ENCODE measurements around the gene TSSK2. TPM values are rescaled to one million over a fixed set of nuclear protein-coding genes. Genes with fewer than 3 reads are reported as not detected.

TSSK2 gene
- total RNA-seq, 1 experiment from 2014 or later: not detected

DNA sequence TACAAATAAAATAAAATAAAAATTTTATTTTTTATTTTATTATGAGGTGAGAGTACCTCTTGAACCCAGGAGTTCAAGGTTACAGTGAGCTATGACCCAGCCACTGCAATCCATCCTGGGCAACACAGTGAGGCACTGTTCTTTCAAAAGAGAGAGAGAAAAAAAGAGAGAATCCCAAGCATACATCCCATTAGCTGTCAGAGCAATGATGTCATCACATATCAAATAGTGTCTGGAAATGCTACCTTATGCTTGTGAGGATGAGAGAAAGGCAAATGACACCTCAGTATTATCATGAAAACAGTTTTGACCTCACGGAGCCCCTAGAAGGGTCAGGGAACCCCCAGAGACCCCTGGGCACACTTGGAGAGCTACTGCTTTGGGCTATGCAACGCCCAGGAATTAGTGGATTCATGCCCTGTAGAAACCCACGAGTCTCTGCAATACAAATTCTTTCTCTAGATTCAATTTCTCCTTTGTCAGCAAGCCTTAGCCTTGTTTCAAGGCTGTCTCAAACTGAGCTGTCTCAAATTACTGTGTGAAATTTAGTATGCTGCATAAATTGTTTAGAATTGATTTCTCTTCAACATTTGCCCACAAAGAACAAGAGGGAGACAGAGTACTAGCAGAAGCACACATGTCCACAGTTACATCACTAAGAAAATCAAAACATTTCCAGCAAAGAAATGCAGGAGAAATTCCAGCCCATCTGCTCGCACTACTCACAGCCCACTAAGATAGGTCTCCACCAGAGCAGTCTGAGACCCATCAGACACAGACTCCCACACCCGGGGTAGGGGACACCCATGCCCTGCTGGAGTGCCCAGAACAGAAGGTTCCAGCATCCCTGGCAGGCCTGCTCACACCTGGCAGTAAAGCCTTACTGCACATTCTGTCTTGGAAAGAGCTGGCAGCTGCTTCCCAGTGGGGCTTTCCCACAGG is 27.0 kb upstream of the TSSK2 start:
- Histone ChIP-seq H3K4me3 (no peak overlapping the region), H3K36me3 (no peaks in the 10 kb centered on the region), H3K27me3 (no peaks in the 10 kb centered on the region), H3K9me3 (no peaks in the 10 kb centered on the region)
- DNase-seq: no peak

DNA sequence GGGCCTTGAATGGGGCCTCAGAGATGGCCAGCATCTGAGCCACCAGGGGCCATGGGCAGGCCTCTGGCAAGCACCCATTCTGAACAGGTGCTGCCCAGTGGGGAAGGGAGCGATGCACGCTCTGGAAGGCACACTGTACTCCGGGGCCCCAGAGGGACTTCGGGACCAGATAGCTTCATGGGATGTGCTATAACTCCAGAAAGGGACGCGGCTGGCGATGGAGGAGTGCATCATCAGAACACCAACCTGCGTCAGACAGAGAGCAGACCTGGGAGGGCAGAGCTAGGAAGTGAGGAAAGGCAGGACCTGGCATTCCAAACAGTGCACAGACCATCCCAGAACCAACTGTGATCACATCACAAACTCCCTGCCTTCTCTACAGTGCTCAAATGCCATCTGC is 25.7 kb upstream of the TSSK2 start:
- Histone ChIP-seq H3K4me3 (no peak overlapping the region), H3K9me3 (no peaks in the 10 kb centered on the region), H3K27me3 (no peaks in the 10 kb centered on the region), H3K36me3 (no peaks in the 10 kb centered on the region)
- DNase-seq: no peak

DNA sequence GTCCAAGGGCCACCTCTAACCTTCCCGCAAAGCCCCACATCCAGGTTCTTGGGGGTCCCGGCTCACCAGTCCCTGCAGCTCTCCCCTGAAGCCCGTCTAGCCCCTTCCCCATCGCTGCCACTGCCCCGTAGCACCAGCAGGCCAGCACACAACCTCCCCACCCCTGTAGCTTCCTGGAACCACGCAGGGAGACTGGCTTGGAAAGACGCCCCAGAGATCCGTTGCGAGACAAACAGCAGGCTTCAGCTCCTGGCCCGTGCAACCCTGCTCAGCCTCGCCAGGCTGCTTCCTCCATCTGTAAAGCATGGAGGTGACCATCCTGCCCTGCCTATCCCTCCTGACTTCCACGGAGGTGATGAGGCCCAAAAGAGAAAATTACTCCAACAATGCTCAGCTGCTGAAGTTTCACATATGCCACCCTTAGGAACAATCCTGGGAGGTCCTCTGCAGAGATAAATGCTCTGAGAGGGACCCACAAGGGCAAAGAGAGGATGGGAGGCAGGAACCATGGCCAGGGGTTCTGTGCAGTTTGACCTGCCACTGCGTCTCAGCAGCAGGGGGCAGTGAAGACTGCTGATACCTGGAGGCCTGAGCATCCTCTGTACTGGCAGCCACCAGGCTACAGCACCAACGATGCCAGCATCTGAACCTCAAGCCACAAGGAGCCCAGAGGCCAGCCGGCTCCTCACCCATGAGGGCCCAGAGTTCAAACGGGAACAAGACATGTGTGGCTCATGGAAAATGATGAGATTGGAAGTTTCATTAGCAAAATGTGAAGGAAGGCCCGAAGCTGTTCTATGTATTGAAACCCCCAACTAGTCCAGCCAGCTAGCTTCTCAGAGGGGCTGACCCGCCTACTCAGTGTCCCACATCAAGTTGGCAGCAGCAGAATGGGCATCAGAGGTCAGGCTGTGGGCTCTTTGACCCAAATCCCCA is 25.0 kb upstream of the TSSK2 start:
- no peaks in the 10 kb centered on the region for H3K36me3 ChIP-seq
- no peak overlapping the region for H3K4me3 ChIP-seq
- DNase-seq: no peak
- no peaks in the 10 kb centered on the region for H3K9me3 ChIP-seq
- H3K27me3 ChIP-seq: no peaks in the 10 kb centered on the region

DNA sequence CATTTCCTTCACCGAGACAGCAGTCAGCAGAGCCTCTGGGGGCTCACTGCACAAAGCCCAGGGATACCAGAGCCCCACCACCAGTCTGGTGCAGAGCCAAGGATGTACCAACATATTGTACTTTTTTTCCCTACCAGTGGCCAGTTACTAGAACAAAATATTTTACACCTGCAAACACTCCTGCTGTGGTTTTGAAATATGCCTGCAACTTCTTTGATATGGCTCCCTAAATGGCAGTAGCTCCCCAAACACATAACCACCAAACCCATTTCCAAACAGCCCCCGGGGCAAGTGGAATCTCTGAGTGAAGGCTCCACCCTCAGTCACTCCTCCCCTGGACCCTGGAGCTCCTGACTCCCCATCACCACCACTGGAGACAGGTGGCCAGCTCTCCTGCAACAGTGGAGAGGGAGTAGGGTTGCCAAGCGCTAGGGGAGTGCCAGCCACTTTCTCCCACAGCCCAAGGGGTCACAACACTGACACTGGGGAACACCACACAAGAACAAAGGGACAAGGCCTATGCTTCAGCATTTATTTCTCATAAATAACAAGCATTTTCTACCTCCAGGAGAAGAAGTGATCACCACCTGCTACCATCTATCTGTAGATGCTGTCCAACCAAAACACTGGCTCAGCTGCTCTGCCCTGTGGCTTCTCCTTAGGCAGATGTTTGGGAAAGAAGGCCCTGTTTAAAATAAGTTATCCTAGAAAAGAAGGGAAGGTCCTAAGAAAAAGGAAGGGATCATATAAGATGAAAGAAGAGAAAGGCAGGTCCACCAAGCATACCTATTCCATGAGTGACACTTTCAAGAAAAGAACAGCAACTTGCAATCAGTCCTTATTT is 24.0 kb upstream of the TSSK2 start:
- Histone ChIP-seq H3K4me3 (no peak overlapping the region), H3K27me3 (no peaks in the 10 kb centered on the region), H3K9me3 (no peaks in the 10 kb centered on the region), H3K36me3 (no peaks in the 10 kb centered on the region)
- DNase-seq: no peak

DNA sequence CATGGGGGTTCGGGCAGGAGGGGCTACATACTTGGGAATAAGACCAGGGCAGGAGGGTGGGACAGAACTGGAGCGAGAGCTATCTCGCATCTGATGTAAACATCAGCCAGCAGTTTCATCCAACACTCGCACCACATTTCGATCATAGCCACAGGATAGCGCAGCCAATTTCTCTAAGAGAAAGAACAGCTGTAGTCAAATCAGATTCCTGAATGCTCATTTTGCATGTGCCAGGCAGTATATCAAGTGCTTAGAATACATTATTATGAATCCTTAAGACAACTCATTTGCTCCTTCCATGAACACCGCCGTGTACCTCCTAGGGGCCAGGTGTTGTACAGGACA is 23.4 kb upstream of the TSSK2 start:
- Histone ChIP-seq H3K27me3 (no peaks in the 10 kb centered on the region), H3K9me3 (no peaks in the 10 kb centered on the region), H3K4me3 (no peak overlapping the region), H3K36me3 (no peaks in the 10 kb centered on the region)
- no peak for DNase-seq

DNA sequence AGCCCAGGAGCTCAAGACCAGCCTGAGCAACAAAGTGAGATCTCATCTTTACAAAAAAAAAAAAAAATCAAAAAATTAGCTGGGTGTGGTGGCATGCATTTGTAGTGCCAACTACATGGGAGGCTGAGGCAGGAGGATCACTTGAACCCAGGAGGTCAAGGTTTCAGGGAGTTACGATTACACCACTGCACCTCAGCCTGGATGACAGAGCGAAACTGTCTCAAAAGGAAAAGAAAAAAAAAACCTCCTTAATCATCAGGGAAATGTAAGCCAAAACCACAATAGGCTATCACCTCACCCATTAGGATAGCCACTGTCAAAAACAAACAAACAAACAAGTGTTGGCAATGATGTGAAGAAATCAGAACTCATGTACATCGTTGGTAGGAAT is 22.3 kb upstream of the TSSK2 start:
- Histone ChIP-seq H3K27me3 (no peaks in the 10 kb centered on the region), H3K9me3 (no peaks in the 10 kb centered on the region), H3K4me3 (no peak overlapping the region), H3K36me3 (no peaks in the 10 kb centered on the region)
- DNase-seq: no peak

DNA sequence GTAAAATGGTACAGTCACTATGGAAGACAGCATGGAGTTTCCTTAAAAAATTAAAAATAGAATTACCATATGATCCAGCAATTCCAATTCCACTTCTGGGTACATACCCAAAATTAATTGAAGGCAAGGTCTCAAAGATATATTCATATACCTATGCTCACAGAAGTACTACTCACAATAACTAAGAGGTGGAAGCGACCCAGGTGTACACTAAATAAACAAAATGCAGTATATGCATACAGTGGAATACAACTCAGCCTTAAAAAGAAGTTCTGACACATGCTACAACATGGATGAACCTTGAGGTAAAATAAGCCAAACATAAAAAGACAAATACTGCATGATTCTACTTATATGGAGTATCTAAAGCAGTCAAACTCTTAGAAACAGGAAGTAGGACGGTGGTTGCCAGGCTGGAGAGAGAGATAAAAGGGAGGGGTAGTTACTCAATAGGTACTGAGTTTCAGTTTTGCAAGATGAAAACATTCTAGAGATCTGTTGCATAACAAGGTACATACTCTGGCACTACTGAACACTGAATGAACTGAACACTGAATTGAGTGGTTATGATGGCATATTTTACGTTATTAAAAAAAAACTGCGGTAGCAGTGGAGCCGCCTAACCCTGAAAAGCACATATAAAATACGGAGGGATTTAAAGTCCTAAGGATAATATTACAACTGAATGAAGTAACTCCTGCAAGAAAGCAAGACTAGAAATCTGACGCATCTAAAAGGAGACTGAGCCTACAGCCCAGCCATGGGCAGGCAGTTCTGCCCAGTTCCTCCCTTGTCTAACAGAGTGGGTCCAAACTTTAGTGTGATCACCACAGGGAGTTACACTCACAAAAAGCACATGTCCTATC is 21.7 kb upstream of the TSSK2 start:
- DNase-seq: peak; percentile 30
- no peaks in the 10 kb centered on the region for H3K9me3 ChIP-seq
- no peak overlapping the region for H3K4me3 ChIP-seq
- H3K36me3 ChIP-seq: no peaks in the 10 kb centered on the region
- no peaks in the 10 kb centered on the region for H3K27me3 ChIP-seq

DNA sequence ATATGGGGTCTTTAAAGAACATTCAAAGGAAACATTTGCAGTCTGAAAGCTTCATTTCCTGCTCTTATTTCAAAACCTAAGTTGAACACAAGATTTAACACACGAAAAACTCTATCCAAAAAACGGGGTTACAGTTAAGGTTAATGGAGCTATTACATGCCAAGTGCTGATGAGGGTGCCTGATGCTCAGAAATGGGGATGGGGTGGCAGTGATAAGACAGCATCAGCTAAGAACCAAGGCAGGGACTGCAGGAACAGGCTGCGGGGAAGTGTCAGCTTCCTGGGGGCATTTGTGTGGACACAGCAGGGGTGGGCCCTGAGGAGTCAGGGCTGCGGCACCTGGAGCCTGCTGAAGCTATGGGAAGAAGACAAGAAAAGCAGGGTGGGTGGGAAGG is 21.0 kb upstream of the TSSK2 start:
- H3K27me3 ChIP-seq: no peaks in the 10 kb centered on the region
- H3K36me3 ChIP-seq: no peaks in the 10 kb centered on the region
- no peak for DNase-seq
- no peaks in the 10 kb centered on the region for H3K9me3 ChIP-seq
- no peak overlapping the region for H3K4me3 ChIP-seq

DNA sequence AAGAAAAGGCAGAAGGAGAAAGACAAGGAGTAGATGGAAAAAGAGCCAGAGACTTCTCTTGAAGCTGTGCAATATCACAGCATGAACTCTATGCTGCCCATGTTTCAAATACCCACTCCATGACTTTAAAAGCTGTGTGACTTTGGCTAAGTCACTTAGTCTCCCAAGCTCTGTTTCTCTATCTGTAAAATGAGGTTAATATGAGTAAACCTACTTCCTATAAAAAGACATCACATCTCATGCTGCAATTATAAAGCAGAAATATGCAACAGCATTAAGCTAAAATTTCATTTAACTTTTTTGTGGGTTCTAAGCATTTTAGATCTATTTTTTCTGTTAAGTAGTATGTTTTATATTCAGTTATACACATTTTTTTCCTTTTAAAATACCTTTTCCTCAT is 20.5 kb upstream of the TSSK2 start:
- no peak for DNase-seq
- Histone ChIP-seq H3K36me3 (no peaks in the 10 kb centered on the region), H3K27me3 (no peaks in the 10 kb centered on the region), H3K4me3 (no peak overlapping the region), H3K9me3 (no peaks in the 10 kb centered on the region)

DNA sequence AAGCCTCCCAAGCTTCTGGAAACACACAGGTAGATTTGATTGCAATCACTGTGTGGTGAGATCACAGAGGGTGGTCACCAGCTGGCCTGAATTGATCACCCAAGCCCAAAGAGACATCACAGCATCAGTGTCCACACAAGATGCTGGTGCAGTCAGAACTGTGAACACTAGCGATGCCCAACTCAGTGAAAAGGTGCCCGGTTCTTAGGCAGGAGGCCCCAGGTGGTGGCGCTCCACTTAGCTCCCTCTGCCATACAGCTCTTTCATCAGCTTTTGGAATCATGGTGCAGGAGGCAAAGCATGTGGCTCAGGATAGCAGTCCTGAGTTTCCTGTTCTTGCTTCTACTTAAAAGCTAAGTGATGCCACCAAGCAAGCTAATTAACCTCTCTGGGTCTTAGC is 20.0 kb upstream of the TSSK2 start:
- no peaks in the 10 kb centered on the region for H3K36me3 ChIP-seq
- H3K9me3 ChIP-seq: no peaks in the 10 kb centered on the region
- no peak for DNase-seq
- H3K4me3 ChIP-seq: no peak overlapping the region
- H3K27me3 ChIP-seq: no peaks in the 10 kb centered on the region

DNA sequence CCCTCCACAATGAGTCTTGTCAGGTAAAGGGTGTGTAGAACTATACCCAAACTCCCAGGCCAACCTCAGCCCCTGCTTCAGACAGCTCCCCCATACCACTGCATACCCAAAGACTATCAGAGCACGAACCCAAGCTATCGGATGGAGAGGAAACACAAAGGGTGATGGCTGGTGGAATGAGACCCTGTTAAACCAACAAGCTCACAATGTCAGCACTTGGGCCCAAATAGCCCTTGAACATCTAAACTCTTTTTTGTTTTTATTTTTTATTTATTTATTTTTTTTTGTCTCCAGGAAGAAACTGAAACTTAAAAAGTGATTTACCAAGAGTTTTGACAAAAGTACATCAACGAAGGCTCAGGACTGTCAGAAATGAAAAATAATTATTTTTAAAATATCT is 19.5 kb upstream of the TSSK2 start:
- Histone ChIP-seq H3K27me3 (no peaks in the 10 kb centered on the region), H3K36me3 (no peaks in the 10 kb centered on the region), H3K4me3 (no peak overlapping the region), H3K9me3 (no peaks in the 10 kb centered on the region)
- no peak for DNase-seq

DNA sequence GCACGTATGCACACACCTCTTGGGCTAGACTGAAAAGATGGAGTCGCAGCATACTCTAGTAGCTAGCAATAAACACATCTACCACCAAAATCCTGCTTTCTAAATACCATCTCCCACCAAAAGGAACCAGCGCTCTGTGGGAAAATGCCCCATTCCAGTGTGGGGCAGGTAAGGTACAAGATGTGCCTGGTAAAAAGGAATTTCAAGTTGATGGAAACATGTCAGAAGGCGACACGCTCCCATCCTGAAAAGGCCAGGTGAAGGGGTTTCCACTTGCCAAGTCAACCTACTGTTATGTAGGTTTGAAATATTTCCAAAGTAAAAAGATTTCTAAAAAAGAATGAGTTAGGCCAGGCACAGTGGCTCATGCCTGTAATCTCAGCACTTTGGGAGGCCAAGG is 17.7 kb upstream of the TSSK2 start:
- no peak for DNase-seq
- H3K27me3 ChIP-seq: no peaks in the 10 kb centered on the region
- no peaks in the 10 kb centered on the region; the same call in 1 of the 2 replicates for H3K36me3 ChIP-seq
- no peaks in the 10 kb centered on the region for H3K9me3 ChIP-seq
- H3K4me3 ChIP-seq: no peak overlapping the region

DNA sequence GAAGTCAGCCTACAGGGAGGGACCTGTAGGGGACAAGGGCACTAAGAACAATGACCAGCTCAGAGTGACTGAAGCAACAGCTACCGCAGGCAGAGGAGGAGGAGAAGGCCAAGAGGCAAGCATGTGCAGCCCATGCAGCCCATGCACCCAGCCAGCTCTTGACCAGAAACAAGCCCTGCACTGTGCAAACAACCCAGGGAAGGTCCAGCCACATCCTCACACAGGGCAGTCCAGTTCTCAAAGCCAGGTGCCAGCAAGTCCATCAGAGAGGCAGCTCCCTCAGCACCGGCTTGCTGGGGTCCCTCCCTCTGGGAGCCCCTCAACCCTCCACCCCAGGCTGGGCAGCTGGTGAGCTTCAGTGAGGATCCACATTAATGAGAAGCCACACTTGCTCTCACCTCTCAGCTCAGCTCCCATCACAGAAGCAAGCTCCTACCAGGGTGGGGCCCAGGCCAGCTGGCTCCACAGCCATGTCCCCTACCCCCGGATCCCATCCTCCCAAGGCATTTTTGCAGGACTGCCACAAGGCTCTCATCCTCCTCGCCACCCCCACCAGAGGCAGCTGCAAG is 16.0 kb upstream of the TSSK2 start:
- no peaks in the 10 kb centered on the region for H3K9me3 ChIP-seq

DNA sequence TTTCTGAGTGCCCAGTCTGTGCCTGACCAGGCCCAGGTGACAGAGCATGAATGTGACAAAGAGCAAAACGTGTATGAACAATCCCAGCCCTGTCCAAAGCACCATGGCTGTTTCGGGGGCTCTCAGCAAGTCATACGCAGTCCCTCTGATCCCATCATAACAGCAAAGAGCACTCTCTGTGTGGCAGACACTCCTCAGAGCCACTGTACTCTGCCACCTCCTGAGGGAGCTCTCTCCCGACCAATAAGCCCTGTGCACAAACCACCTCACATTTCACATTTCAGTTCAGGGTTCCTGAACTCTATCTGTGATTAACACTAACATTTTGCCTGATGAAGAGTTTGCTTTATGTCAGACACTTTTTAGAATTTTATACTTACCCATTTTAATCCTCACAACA is 15.5 kb upstream of the TSSK2 start:
- Histone ChIP-seq H3K27me3 (no peaks in the 10 kb centered on the region), H3K9me3 (no peaks in the 10 kb centered on the region), H3K36me3 (peaks cover 4% of the 10 kb centered on the region), H3K4me3 (no peak overlapping the region)
- no peak for DNase-seq

More for the DNA sequence above, 16.0 kb upstream of the TSSK2 start:
- Histone ChIP-seq H3K36me3 (no peaks in the 10 kb centered on the region; the same call in 1 of the 2 replicates), H3K4me3 (no peak overlapping the region), H3K27me3 (no peaks in the 10 kb centered on the region)
- no peak for DNase-seq

DNA sequence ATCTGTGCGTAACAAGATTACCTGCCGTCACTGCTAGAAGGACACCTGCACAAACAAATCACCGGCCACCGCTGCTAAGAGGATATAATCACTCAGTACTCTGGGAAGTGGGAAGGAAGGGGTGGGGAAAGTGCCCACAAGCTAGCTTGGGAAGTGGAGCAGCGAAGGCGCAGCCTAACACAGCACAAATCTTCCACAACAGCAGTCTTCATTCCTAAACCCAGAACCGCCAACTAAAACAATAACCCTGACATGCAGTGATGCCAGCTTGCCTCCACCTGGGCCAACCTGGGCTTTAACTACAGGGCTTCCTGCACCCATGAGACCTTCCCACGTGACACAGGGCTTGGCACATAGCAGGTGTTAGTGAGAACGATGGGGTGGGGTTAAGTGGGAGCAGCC is 14.0 kb upstream of the TSSK2 start:
- DNase-seq: no peak
- Histone ChIP-seq H3K9me3 (no peaks in the 10 kb centered on the region), H3K36me3 (peaks cover 4% of the 10 kb centered on the region), H3K27me3 (no peaks in the 10 kb centered on the region), H3K4me3 (no peak overlapping the region)

All from MG63 (cell line).